Vagina (tissue), 2 donors: ENCODE measurements around the gene SCAPER.
"Not testable (repeated sequence)": the region's sequence is repeated elsewhere in the genome, so short reads cannot be mapped to it uniquely, and the experiment has no call there.

Experiments used
- POLR2AphosphoS5 ChIP-seq, 2 donors: sonication (generic); formaldehyde crosslinking; IDR thresholded peaks; one replicate each; pipeline ENCODE4 v1.9.0; 2017; ENCODE audit warnings: antibody characterized with exemption in 2 of 2, mild to moderate bottlenecking in 2 of 2, low read depth in 1 of 2; ENCODE audit not compliant: insufficient read depth in 1 of 2
- TF ChIP-seq, protein P1 (sequence below), 3 experiments: fragments of 450-650 bp in 2 of 3; fragments of 200-600 bp in 1 of 3; sonication (generic) in 1 of 3; IDR thresholded peaks; one replicate each; pipeline ENCODE4 v1.5.1; 2017 to 2019; ENCODE audit warnings: antibody characterized with exemption in 3 of 3, mild to moderate bottlenecking in 2 of 3, moderate library complexity in 2 of 3

DNA sequence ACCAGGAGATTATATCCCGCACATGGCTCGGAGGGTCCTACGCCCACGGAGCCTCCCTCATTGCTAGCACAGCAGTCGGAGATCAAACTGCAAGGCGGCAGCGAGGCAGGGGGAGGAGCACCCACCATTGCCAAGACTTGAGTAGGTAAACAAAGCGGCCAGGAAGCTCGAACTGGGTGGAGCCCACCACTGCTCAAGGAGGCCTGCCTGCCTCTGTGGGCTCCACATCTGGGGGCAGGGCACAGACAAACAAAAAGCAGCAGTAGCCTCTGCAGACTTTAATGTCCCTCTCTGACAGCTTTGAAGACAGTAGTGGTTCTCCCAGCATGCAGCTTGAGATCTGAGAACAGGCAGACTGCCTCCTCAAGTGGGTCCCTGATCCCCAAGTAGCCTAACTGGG, 86.2 kb downstream of the SCAPER start:
- TF ChIP-seq, protein P1, sequence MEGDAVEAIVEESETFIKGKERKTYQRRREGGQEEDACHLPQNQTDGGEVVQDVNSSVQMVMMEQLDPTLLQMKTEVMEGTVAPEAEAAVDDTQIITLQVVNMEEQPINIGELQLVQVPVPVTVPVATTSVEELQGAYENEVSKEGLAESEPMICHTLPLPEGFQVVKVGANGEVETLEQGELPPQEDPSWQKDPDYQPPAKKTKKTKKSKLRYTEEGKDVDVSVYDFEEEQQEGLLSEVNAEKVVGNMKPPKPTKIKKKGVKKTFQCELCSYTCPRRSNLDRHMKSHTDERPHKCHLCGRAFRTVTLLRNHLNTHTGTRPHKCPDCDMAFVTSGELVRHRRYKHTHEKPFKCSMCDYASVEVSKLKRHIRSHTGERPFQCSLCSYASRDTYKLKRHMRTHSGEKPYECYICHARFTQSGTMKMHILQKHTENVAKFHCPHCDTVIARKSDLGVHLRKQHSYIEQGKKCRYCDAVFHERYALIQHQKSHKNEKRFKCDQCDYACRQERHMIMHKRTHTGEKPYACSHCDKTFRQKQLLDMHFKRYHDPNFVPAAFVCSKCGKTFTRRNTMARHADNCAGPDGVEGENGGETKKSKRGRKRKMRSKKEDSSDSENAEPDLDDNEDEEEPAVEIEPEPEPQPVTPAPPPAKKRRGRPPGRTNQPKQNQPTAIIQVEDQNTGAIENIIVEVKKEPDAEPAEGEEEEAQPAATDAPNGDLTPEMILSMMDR (IDR thresholded peaks at IDR 0.05), result not testable (repeated sequence)
- TF ChIP-seq POLR2AphosphoS5 (IDR thresholded peaks at IDR 0.05; ENCODE audit: insufficient read depth in 1 of 2, low read depth in 1 of 2), result not testable (repeated sequence)
